A549 treated with GW870086 at 1 μM for 4 hours (cell line): ENCODE data around the gene APOF. TPM values are rescaled to one million over a fixed set of nuclear protein-coding genes. Genes with fewer than 3 reads are reported as not detected.

Experiments
- total RNA-seq: library from RNA; stranded (reverse); fragments of 200-300 nt; extraction: Qiagen RNA extraction; gene quantifications from 5 replicates; pipeline ENCODE4 v1.2.3, GENCODE V29; 2022; ENCODE audit warnings: low read depth

APOF gene
- total RNA-seq, result not detected in 5 replicates

GRCh38 chr12:56362130-56363059, at the start of gene APOF:
Gene APOF (minus strand): TSS chr12:56362857. CDS start chr12:56362745, 112 bp downstream.

GRCh38 chr12:56359851-56360767, 2.5 kb downstream of the APOF start, which contains the start of gene STAT2:
Gene STAT2 (minus strand): TSS chr12:56360107. CDS start chr12:56356571, 3,536 bp downstream.

GRCh38 chr12:56338308-56339157, 24.1 kb downstream of the APOF start, which contains the start of gene IL23A:
Gene IL23A (plus strand): TSS chr12:56338884. CDS start chr12:56339045, 161 bp downstream.

GRCh38 chr12:56333679-56334489, 28.8 kb downstream of the APOF start, which contains the start of gene PAN2:
Gene PAN2 (minus strand): TSS chr12:56334000. CDS start chr12:56333094, 906 bp downstream.

GRCh38 chr12:56315622-56316473, 46.8 kb downstream of the APOF start, which contains the start of gene CNPY2:
Gene CNPY2 (minus strand): TSS chr12:56315988. CDS start chr12:56315217, 771 bp downstream.

Other genes with a start within 250 kb of the APOF start
- gene RPL41, start 246.2 kb downstream of the APOF start, total RNA-seq, result 5,218 to 5,761 TPM (median 5,566 TPM) in 5 replicates
- 2.4 to 3.6 TPM (median 2.6 TPM) in 5 replicates for gene ZC3H10, start 244.6 kb downstream of the APOF start, total RNA-seq
- gene ESYT1, start 234.6 kb downstream of the APOF start, total RNA-seq, result 63.1 to 68.1 TPM (median 65.7 TPM) in 5 replicates
- 72.9 to 93.3 TPM (median 80.4 TPM) in 5 replicates for gene MYL6B, start 210.3 kb downstream of the APOF start, total RNA-seq
- 2,118 to 2,979 TPM (median 2,161 TPM) in 5 replicates for gene MYL6, start 204.5 kb downstream of the APOF start, total RNA-seq
- 27.3 to 35.8 TPM (median 34.5 TPM) in 5 replicates for gene SMARCC2, start 173.4 kb downstream of the APOF start, total RNA-seq
- gene RNF41, start 140.9 kb downstream of the APOF start, total RNA-seq, result 20.0 to 27.0 TPM (median 24.3 TPM) in 5 replicates
- gene NABP2, start 138.5 kb downstream of the APOF start, total RNA-seq, result 53.0 to 66.2 TPM (median 57.4 TPM) in 5 replicates
- gene SLC39A5, start 132.8 kb downstream of the APOF start, total RNA-seq, result 0.34 TPM in 1 of 5 replicates, not detected in the others
- gene ANKRD52, start 104.5 kb downstream of the APOF start, total RNA-seq, result 37.2 to 45.2 TPM (median 43.7 TPM) in 5 replicates
- 16.2 to 17.4 TPM (median 17.0 TPM) in 5 replicates for gene COQ10A, start 95.9 kb downstream of the APOF start, total RNA-seq
- 153 to 169 TPM (median 159 TPM) in 5 replicates for gene CS, start 62.5 kb downstream of the APOF start, total RNA-seq
- gene CNPY2, start 46.9 kb downstream of the APOF start, total RNA-seq, result 115 to 162 TPM (median 149 TPM) in 5 replicates
- 13.1 to 19.3 TPM (median 15.9 TPM) in 5 replicates for gene PAN2, start 28.9 kb downstream of the APOF start, total RNA-seq
- gene IL23A, start 24.0 kb downstream of the APOF start, total RNA-seq, result 0.21 to 0.70 TPM (median 0.49 TPM) in 4 of 5 replicates, not detected in the other
- gene STAT2, start 2.8 kb downstream of the APOF start, total RNA-seq, result 9.8 to 13.2 TPM (median 11.6 TPM) in 5 replicates
- 32.5 to 39.5 TPM (median 35.5 TPM) in 5 replicates for gene TIMELESS, start 86.6 kb upstream of the APOF start, total RNA-seq
- gene MIP, start 91.8 kb upstream of the APOF start, total RNA-seq, result 0.14 TPM in 1 of 5 replicates, not detected in the others
- 1.7 to 2.0 TPM (median 1.9 TPM) in 5 replicates for gene SPRYD4, start 105.7 kb upstream of the APOF start, total RNA-seq
- 0.08 to 0.37 TPM (median 0.31 TPM) in 4 of 5 replicates, not detected in the other for gene GLS2, start 125.3 kb upstream of the APOF start, total RNA-seq
- 8.6 to 11.0 TPM (median 10.8 TPM) in 5 replicates for gene RBMS2, start 159.0 kb upstream of the APOF start, total RNA-seq